Kidney epithelial cell (primary cell): ENCODE results near the gene PTPRQ. TPM values are rescaled to one million over a fixed set of nuclear protein-coding genes. Genes with fewer than 3 reads are reported as not detected.

ENCODE experiments used
- DNase-seq: peaks from one replicate; pipeline ENCODE4 v3.0.0-alpha.2; 2010; ENCODE audit warnings: low read depth
- H3K27me3 ChIP-seq: 2 replicates; pipeline ENCODE4 v1.6.0; 2011; ENCODE audit warnings: low read length; ENCODE audit not compliant: control insufficient read depth, insufficient read depth
- H3K36me3 ChIP-seq: 2 replicates; pipeline ENCODE4 v1.5.1; 2011; ENCODE audit warnings: low read length; ENCODE audit not compliant: control insufficient read depth, insufficient read depth
- H3K4me3 ChIP-seq: 2 replicates; pipeline ENCODE4 v1.5.1; 2011; ENCODE audit warnings: low read depth, mild to moderate bottlenecking, control low read depth, low read length
- total RNA-seq: library from RNA; depleted of rRNA; stranded (reverse); fragments of >200 nt; gene quantifications from 2 replicates; pipeline ENCODE4 v1.2.3, GENCODE V29; 2015
- TF ChIP-seq, protein P1 (sequence below): IDR thresholded peaks from 2 replicates; pipeline ENCODE4 v1.5.1; 2011; ENCODE audit warnings: mild to moderate bottlenecking, moderate library complexity, low read length, control low read depth, inconsistent platforms; ENCODE audit not compliant: insufficient read depth, poor library complexity, severe bottlenecking

Gene PTPRQ, protein sequence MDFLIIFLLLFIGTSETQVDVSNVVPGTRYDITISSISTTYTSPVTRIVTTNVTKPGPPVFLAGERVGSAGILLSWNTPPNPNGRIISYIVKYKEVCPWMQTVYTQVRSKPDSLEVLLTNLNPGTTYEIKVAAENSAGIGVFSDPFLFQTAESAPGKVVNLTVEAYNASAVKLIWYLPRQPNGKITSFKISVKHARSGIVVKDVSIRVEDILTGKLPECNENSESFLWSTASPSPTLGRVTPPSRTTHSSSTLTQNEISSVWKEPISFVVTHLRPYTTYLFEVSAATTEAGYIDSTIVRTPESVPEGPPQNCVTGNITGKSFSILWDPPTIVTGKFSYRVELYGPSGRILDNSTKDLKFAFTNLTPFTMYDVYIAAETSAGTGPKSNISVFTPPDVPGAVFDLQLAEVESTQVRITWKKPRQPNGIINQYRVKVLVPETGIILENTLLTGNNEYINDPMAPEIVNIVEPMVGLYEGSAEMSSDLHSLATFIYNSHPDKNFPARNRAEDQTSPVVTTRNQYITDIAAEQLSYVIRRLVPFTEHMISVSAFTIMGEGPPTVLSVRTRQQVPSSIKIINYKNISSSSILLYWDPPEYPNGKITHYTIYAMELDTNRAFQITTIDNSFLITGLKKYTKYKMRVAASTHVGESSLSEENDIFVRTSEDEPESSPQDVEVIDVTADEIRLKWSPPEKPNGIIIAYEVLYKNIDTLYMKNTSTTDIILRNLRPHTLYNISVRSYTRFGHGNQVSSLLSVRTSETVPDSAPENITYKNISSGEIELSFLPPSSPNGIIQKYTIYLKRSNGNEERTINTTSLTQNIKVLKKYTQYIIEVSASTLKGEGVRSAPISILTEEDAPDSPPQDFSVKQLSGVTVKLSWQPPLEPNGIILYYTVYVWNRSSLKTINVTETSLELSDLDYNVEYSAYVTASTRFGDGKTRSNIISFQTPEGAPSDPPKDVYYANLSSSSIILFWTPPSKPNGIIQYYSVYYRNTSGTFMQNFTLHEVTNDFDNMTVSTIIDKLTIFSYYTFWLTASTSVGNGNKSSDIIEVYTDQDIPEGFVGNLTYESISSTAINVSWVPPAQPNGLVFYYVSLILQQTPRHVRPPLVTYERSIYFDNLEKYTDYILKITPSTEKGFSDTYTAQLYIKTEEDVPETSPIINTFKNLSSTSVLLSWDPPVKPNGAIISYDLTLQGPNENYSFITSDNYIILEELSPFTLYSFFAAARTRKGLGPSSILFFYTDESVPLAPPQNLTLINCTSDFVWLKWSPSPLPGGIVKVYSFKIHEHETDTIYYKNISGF (N-terminal part only)
- total RNA-seq: under 0.01 TPM in 2 replicates

DNA sequence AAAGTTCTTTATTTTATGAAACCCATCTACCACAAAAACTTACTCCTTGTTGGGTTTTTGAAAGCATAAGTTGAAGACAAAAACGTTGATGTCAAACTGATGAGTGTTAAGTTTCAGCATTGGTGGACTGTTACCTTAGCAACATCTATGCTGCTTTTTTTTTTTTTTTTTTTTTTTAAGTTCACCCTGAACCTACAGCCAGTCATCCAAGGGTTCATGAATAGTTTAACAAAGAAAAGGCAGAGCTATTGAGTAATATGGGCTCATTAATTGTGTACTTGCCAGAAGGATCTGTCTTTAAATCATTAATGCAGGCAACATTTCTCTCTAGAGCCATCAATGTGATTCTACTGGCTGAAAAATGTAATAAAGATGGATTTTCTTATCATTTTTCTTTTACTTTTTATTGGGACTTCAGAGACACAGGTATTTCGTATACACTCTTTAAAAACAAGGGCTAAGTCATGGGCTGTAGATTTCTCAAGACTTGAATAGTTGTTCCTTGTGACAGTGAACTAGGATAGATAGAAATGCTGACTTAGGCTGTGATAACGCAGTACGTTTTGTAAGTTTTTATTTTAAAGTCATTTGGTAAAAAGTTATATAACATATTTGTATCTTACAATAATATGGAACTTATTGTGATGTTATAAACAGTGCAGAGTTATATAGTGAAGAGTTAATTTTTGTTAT, at the start of gene PTPRQ:
Gene PTPRQ, plus strand, starts transcription at position 262 of the 693 bp plus-strand sequence. Its CDS starts 111 bp downstream, at position 373.
- DNase-seq: no peak
- Histone ChIP-seq H3K27me3 (no peaks in the 10 kb centered on the region), H3K4me3 (no peak within 1 kb of the TSS), H3K36me3 (no peaks in the 10 kb centered on the region)
- TF ChIP-seq, protein P1, sequence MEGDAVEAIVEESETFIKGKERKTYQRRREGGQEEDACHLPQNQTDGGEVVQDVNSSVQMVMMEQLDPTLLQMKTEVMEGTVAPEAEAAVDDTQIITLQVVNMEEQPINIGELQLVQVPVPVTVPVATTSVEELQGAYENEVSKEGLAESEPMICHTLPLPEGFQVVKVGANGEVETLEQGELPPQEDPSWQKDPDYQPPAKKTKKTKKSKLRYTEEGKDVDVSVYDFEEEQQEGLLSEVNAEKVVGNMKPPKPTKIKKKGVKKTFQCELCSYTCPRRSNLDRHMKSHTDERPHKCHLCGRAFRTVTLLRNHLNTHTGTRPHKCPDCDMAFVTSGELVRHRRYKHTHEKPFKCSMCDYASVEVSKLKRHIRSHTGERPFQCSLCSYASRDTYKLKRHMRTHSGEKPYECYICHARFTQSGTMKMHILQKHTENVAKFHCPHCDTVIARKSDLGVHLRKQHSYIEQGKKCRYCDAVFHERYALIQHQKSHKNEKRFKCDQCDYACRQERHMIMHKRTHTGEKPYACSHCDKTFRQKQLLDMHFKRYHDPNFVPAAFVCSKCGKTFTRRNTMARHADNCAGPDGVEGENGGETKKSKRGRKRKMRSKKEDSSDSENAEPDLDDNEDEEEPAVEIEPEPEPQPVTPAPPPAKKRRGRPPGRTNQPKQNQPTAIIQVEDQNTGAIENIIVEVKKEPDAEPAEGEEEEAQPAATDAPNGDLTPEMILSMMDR: no peak

DNA sequence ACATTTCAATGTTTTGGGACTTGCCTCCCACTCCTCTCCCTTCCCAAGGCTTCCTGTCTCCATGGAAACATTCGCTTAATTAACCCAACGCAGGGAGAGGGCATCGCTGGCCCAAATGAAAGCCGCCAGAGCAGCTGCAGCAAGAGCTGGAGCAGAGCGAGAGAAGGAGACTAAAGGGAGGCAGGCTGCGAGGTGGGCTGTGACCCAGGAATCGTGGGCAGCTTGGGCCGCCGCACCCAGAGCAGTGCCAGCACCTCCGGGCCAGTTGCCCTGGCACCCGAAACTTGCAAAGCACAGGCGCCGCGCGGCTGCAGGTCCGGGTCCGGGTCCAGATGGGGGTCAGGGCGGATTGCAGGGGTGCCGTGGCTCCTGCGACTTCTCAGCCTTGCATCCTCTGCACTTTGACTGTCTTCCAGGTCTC, 43.5 kb upstream of the PTPRQ start:
- TF ChIP-seq, protein P1: no peak
- Histone ChIP-seq H3K36me3 (no peaks in the 10 kb centered on the region), H3K4me3 (peak overlapping the region; percentile 33), H3K27me3 (peaks cover 2% of the 10 kb centered on the region)
- DNase-seq: no peak

DNA sequence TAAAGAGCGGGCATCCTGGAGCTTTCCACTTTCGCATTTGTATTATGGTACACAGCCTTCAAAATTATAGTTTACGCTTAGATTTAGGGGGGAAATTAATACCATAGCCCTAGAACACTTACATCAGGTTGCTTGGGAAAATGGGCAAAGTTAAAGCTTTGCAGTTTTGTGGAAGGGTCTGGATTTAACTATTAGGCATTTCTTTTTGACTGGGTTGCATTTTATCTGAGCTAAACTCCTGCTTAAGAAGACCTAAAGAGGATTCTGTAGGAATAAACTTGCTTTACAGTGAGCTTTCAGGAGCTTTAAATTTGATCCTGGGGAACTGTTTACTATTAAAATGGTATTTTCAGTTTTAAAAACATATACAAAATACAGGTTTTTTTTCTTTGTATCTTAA, 42.8 kb upstream of the PTPRQ start:
- H3K36me3 ChIP-seq: no peaks in the 10 kb centered on the region
- H3K4me3 ChIP-seq: no peak overlapping the region
- peaks cover 2% of the 10 kb centered on the region for H3K27me3 ChIP-seq
- DNase-seq: no peak
- TF ChIP-seq, protein P1: no peak

DNA sequence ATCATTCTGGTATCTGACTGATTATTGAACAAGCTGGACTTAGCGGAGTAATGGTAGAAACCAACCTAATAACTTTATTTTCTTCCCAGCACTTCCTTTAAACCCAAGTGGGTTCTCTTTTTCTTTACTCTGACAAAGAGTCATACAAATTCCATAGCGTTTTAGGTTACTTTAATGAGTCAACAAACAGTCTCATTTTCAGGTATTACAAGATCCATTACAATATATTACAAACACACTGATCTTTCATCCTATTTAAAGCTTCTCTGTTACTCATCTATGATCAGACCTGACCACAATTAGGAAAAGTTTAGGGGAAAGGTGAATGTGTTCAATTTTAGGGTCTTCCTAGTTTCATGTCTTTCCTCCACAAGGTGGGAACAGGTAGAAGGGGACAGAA, 39.4 kb upstream of the PTPRQ start:
- no peak for DNase-seq
- H3K4me3 ChIP-seq: no peak overlapping the region
- no peaks in the 10 kb centered on the region for H3K36me3 ChIP-seq
- H3K27me3 ChIP-seq: peaks cover 2% of the 10 kb centered on the region
- TF ChIP-seq, protein P1: no peak

DNA sequence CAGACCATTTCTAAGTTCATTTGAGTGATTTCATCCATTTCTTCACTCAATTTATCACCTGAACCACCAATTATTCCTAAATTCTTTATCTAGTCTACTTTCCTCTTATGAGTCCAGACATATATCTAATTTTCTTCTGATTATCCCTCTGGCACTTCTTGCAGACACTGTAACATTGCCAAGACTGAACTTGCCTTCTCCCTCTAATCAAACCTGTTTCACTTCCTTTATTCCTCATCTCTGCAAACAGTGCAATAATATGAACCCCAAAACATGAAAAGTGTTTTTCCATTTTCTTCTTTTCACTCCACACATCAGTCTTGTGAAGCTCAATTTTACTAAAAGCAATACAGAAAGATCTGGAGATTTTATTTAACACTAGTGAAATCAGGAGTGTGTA, 37.8 kb upstream of the PTPRQ start:
- Histone ChIP-seq H3K4me3 (no peak overlapping the region), H3K36me3 (no peaks in the 10 kb centered on the region), H3K27me3 (no peaks in the 10 kb centered on the region)
- DNase-seq: no peak
- TF ChIP-seq, protein P1: no peak
